Measurements from ENCODE around the gene STXBP4.

DNA sequence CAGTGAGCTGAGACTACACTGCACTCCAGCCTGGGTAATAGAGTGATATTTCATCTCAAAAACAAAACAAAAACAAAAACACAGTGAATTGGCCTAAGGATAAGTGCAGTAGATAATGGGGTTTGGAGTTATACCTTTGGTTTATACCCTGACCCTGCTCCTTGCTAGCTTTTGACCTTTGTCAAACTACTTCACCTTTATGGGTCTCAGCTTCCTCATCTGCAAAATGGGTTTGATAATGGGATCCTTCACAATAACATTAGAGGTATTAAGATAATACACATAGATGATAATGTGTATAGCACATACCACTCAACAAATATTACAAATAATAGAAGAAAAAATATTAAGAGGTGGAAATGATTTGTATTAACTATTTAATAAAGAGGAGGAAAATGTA, 85.9 kb downstream of the STXBP4 start:
- TF ChIP-seq, protein P1, sequence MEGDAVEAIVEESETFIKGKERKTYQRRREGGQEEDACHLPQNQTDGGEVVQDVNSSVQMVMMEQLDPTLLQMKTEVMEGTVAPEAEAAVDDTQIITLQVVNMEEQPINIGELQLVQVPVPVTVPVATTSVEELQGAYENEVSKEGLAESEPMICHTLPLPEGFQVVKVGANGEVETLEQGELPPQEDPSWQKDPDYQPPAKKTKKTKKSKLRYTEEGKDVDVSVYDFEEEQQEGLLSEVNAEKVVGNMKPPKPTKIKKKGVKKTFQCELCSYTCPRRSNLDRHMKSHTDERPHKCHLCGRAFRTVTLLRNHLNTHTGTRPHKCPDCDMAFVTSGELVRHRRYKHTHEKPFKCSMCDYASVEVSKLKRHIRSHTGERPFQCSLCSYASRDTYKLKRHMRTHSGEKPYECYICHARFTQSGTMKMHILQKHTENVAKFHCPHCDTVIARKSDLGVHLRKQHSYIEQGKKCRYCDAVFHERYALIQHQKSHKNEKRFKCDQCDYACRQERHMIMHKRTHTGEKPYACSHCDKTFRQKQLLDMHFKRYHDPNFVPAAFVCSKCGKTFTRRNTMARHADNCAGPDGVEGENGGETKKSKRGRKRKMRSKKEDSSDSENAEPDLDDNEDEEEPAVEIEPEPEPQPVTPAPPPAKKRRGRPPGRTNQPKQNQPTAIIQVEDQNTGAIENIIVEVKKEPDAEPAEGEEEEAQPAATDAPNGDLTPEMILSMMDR (IDR thresholded peaks at IDR 0.05) = no peak
- no peak for TF ChIP-seq IRF2 (CRISPR knock-in tag; IDR thresholded peaks at IDR 0.05; ENCODE audit: borderline replicate concordance, low read depth)
- TF ChIP-seq FOXJ3 (CRISPR knock-in tag; IDR thresholded peaks at IDR 0.05; ENCODE audit: borderline replicate concordance) = no peak
- no peak for TF ChIP-seq SMAD3 (CRISPR knock-in tag; IDR thresholded peaks at IDR 0.05; ENCODE audit: borderline replicate concordance)
- TF ChIP-seq USF2 (CRISPR knock-in tag; IDR thresholded peaks at IDR 0.05) = no peak
- no peak for TF ChIP-seq ZNF219 (CRISPR knock-in tag; IDR thresholded peaks at IDR 0.05; ENCODE audit: borderline replicate concordance)
- no peak for TF ChIP-seq ZNF396 (CRISPR knock-in tag; IDR thresholded peaks at IDR 0.05; ENCODE audit: borderline replicate concordance)
- no peak for TF ChIP-seq ZBTB43 (CRISPR knock-in tag; IDR thresholded peaks at IDR 0.05)
- no peak for TF ChIP-seq AR (CRISPR knock-in tag; IDR thresholded peaks at IDR 0.05)
- TF ChIP-seq, protein P2, sequence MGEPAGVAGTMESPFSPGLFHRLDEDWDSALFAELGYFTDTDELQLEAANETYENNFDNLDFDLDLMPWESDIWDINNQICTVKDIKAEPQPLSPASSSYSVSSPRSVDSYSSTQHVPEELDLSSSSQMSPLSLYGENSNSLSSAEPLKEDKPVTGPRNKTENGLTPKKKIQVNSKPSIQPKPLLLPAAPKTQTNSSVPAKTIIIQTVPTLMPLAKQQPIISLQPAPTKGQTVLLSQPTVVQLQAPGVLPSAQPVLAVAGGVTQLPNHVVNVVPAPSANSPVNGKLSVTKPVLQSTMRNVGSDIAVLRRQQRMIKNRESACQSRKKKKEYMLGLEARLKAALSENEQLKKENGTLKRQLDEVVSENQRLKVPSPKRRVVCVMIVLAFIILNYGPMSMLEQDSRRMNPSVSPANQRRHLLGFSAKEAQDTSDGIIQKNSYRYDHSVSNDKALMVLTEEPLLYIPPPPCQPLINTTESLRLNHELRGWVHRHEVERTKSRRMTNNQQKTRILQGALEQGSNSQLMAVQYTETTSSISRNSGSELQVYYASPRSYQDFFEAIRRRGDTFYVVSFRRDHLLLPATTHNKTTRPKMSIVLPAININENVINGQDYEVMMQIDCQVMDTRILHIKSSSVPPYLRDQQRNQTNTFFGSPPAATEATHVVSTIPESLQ (CRISPR knock-in tag; IDR thresholded peaks at IDR 0.05) = no peak
- TF ChIP-seq, protein P3, sequence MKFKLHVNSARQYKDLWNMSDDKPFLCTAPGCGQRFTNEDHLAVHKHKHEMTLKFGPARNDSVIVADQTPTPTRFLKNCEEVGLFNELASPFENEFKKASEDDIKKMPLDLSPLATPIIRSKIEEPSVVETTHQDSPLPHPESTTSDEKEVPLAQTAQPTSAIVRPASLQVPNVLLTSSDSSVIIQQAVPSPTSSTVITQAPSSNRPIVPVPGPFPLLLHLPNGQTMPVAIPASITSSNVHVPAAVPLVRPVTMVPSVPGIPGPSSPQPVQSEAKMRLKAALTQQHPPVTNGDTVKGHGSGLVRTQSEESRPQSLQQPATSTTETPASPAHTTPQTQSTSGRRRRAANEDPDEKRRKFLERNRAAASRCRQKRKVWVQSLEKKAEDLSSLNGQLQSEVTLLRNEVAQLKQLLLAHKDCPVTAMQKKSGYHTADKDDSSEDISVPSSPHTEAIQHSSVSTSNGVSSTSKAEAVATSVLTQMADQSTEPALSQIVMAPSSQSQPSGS (CRISPR knock-in tag; IDR thresholded peaks at IDR 0.05; ENCODE audit: borderline replicate concordance, low read depth) = no peak

All from WTC11 (cell line).